ENCODE data around the gene SH3RF1.

Gene SH3RF1

GRCh38 chr4:169094656-169095231 lies 176.0 kb downstream of the SH3RF1 start:
- H3K36me3 ChIP-seq (replicated peaks) = peaks cover 37% of the 10 kb centered on the region

GRCh38 chr4:169092889-169093522 lies 177.8 kb downstream of the SH3RF1 start:
- in situ Hi-C loops (cut with HindIII; ENCODE audit: low pct_ligation_motif_present, low sequenced_read_pairs) = no loop called here
- DNase-seq = no peak
- Histone ChIP-seq H3K36me3 (replicated peaks) (peaks cover 41% of the 10 kb centered on the region), H3K27ac (no peak overlapping the region), H3K4me3 (ENCODE audit: low read depth, low read length) (no peak overlapping the region), H3K27me3 (replicated peaks) (no peaks in the 10 kb centered on the region)
- TF ChIP-seq, protein P1, sequence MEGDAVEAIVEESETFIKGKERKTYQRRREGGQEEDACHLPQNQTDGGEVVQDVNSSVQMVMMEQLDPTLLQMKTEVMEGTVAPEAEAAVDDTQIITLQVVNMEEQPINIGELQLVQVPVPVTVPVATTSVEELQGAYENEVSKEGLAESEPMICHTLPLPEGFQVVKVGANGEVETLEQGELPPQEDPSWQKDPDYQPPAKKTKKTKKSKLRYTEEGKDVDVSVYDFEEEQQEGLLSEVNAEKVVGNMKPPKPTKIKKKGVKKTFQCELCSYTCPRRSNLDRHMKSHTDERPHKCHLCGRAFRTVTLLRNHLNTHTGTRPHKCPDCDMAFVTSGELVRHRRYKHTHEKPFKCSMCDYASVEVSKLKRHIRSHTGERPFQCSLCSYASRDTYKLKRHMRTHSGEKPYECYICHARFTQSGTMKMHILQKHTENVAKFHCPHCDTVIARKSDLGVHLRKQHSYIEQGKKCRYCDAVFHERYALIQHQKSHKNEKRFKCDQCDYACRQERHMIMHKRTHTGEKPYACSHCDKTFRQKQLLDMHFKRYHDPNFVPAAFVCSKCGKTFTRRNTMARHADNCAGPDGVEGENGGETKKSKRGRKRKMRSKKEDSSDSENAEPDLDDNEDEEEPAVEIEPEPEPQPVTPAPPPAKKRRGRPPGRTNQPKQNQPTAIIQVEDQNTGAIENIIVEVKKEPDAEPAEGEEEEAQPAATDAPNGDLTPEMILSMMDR (IDR thresholded peaks at IDR 0.05; ENCODE audit: low read depth, low read length, missing control alignments) = no peak

More at GRCh38 chr4:169094656-169095231, 176.0 kb downstream of the SH3RF1 start:
- in situ Hi-C loops (cut with HindIII; ENCODE audit: low pct_ligation_motif_present, low sequenced_read_pairs) = no loop called here
- TF ChIP-seq, protein P1 (IDR thresholded peaks at IDR 0.05; ENCODE audit: low read depth, low read length, missing control alignments) = no peak
- H3K27ac ChIP-seq = no peak overlapping the region
- no peak overlapping the region for H3K4me3 ChIP-seq (ENCODE audit: low read depth, low read length)
- no peak for DNase-seq
- no peaks in the 10 kb centered on the region for H3K27me3 ChIP-seq (replicated peaks)

GRCh38 chr4:169090484-169091215 lies 180.1 kb downstream of the SH3RF1 start:
- Histone ChIP-seq H3K4me3 (ENCODE audit: low read depth, low read length) (no peak overlapping the region), H3K27ac (no peak overlapping the region), H3K36me3 (replicated peaks) (peaks cover 30% of the 10 kb centered on the region), H3K27me3 (replicated peaks) (no peaks in the 10 kb centered on the region)
- TF ChIP-seq, protein P1 (IDR thresholded peaks at IDR 0.05; ENCODE audit: low read depth, low read length, missing control alignments) = no peak
- in situ Hi-C loops (cut with HindIII; ENCODE audit: low pct_ligation_motif_present, low sequenced_read_pairs) = no loop called here
- DNase-seq = no peak

- in situ Hi-C loops (cut with HindIII; ENCODE audit: low pct_ligation_motif_present, low sequenced_read_pairs) = no loop called here
- H3K4me3 ChIP-seq (ENCODE audit: low read depth, low read length) = no peak overlapping the region
- H3K27ac ChIP-seq = no peak overlapping the region
- H3K27me3 ChIP-seq (replicated peaks) = no peaks in the 10 kb centered on the region
- TF ChIP-seq, protein P1 (IDR thresholded peaks at IDR 0.05; ENCODE audit: low read depth, low read length, missing control alignments) = no peak
- peaks cover 24% of the 10 kb centered on the region for H3K36me3 ChIP-seq (replicated peaks)
- DNase-seq = no peak
These were observed 181.8 kb downstream of the SH3RF1 start for GRCh38 chr4:169089004-169089403.

GRCh38 chr4:169084954-169085353 lies 185.8 kb downstream of the SH3RF1 start:
- H3K36me3 ChIP-seq (replicated peaks) = peaks cover 15% of the 10 kb centered on the region
- H3K4me3 ChIP-seq (ENCODE audit: low read depth, low read length) = no peak overlapping the region
- H3K27me3 ChIP-seq (replicated peaks) = no peaks in the 10 kb centered on the region
- TF ChIP-seq, protein P1 (IDR thresholded peaks at IDR 0.05; ENCODE audit: low read depth, low read length, missing control alignments) = no peak
- H3K27ac ChIP-seq = no peak overlapping the region
- in situ Hi-C loops (cut with HindIII; ENCODE audit: low pct_ligation_motif_present, low sequenced_read_pairs) = no loop called here
- DNase-seq = no peak

Measured in brain microvascular endothelial cell (primary cell).